H9 (cell line): ENCODE data around the gene ATP2B2. TPM values are rescaled to one million over a fixed set of nuclear protein-coding genes. Genes with fewer than 3 reads are reported as not detected.

Experiments
- DNase-seq: peaks from one replicate; pipeline ENCODE4 v3.0.0-alpha.2; 2017
- H2AFZ ChIP-seq: one replicate; pipeline ENCODE4 v1.6.1; 2013; ENCODE audit warnings: mild to moderate bottlenecking, low read length, control low read depth, moderate library complexity
- H2AK5ac ChIP-seq: 2 replicates; pipeline ENCODE4 v1.6.1; 2013; ENCODE audit warnings: low read length, control low read depth, mixed read lengths; ENCODE audit not compliant: insufficient read length
- H2BK120ac ChIP-seq: one replicate; pipeline ENCODE4 v1.6.1; 2013; ENCODE audit warnings: low read depth, mild to moderate bottlenecking, low read length, control low read depth, inconsistent platforms; ENCODE audit not compliant: poor library complexity, severe bottlenecking
- H2BK12ac ChIP-seq: 2 replicates; pipeline ENCODE4 v1.6.1; 2013; ENCODE audit warnings: low read length, control low read depth, mixed read lengths, low read depth; ENCODE audit not compliant: insufficient read length
- H2BK15ac ChIP-seq: 2 replicates; pipeline ENCODE4 v1.6.1; 2013; ENCODE audit warnings: low read depth, low read length, control low read depth
- H2BK20ac ChIP-seq: one replicate; pipeline ENCODE4 v1.6.1; 2013; ENCODE audit warnings: low read depth, mild to moderate bottlenecking, low read length, control low read depth, inconsistent platforms; ENCODE audit not compliant: poor library complexity, severe bottlenecking
- H2BK5ac ChIP-seq: 2 replicates; pipeline ENCODE4 v1.6.1; 2013; ENCODE audit warnings: low read length, control low read depth, mixed read lengths; ENCODE audit not compliant: insufficient read length
- H3K14ac ChIP-seq: 2 replicates; pipeline ENCODE4 v1.6.1; 2013; ENCODE audit warnings: low read length, control low read depth; ENCODE audit not compliant: insufficient read depth
- H3K18ac ChIP-seq: 2 replicates; pipeline ENCODE4 v1.6.1; 2013; ENCODE audit warnings: low read depth, mild to moderate bottlenecking, mixed read lengths, low read length, control low read depth; ENCODE audit not compliant: insufficient read length
- H3K23ac ChIP-seq: 2 replicates; pipeline ENCODE4 v1.6.1; 2013; ENCODE audit warnings: low read length, control low read depth, mixed read lengths, low read depth; ENCODE audit not compliant: insufficient read length
- H3K23me2 ChIP-seq: 2 replicates; pipeline ENCODE4 v1.6.1; 2013; ENCODE audit warnings: low read depth, mild to moderate bottlenecking, mixed read lengths, low read length, control low read depth; ENCODE audit not compliant: insufficient read length, poor library complexity, severe bottlenecking
- H3K27ac ChIP-seq: 2 replicates; pipeline ENCODE4 v1.5.1; 2013; ENCODE audit warnings: low read length, control low read depth, mixed read lengths, low read depth; ENCODE audit not compliant: insufficient read length
- H3K27me3 ChIP-seq: 2 replicates; pipeline ENCODE4 v1.6.1; 2013; ENCODE audit warnings: low read length, control low read depth, inconsistent platforms; ENCODE audit not compliant: insufficient read depth
- H3K4ac ChIP-seq: 2 replicates; pipeline ENCODE4 v1.6.1; 2013; ENCODE audit warnings: low read depth, mild to moderate bottlenecking, control low read depth, inconsistent platforms, low read length, moderate library complexity
- H3K4me1 ChIP-seq: 2 replicates; pipeline ENCODE4 v1.6.1; 2013; ENCODE audit warnings: low read length, control low read depth, inconsistent platforms; ENCODE audit not compliant: insufficient read depth
- H3K4me2 ChIP-seq: 2 replicates; pipeline ENCODE4 v1.6.1; 2013; ENCODE audit warnings: low read length, control low read depth, mixed read lengths; ENCODE audit not compliant: insufficient read length, insufficient read depth
- H3K56ac ChIP-seq: 2 replicates; pipeline ENCODE4 v1.6.1; 2013; ENCODE audit warnings: low read depth, mild to moderate bottlenecking, mixed read lengths, low read length, control low read depth; ENCODE audit not compliant: insufficient read length
- H3K79me1 ChIP-seq: 2 replicates; pipeline ENCODE4 v1.6.1; 2013; ENCODE audit warnings: low read depth, mild to moderate bottlenecking, moderate library complexity, low read length, control low read depth, inconsistent platforms; ENCODE audit not compliant: insufficient read depth, poor library complexity, severe bottlenecking
- H3K79me2 ChIP-seq: 2 replicates; pipeline ENCODE4 v1.6.1; 2013; ENCODE audit warnings: low read length, control low read depth, inconsistent platforms; ENCODE audit not compliant: insufficient read depth
- H3K9ac ChIP-seq: 2 replicates; pipeline ENCODE4 v1.6.1; 2013; ENCODE audit warnings: low read length, control low read depth, mixed read lengths; ENCODE audit not compliant: insufficient read length; ENCODE audit errors: extremely low read depth
- H3K9me3 ChIP-seq: one replicate; pipeline ENCODE4 v1.6.1; 2013; ENCODE audit warnings: low read depth, low read length, inconsistent platforms; ENCODE audit not compliant: control insufficient read depth
- H3T11ph ChIP-seq: one replicate; pipeline ENCODE4 v1.6.1; 2013; ENCODE audit warnings: mild to moderate bottlenecking, low read length, control low read depth, inconsistent platforms
- H4K20me1 ChIP-seq: one replicate; pipeline ENCODE4 v1.6.1; 2013; ENCODE audit not compliant: control insufficient read depth, insufficient read length, insufficient read depth
- H4K5ac ChIP-seq: 2 replicates; pipeline ENCODE4 v1.6.1; 2013; ENCODE audit warnings: low read depth, mild to moderate bottlenecking, mixed read lengths, low read length, control low read depth; ENCODE audit not compliant: insufficient read length
- H4K8ac ChIP-seq: replicated peaks from 2 replicates; pipeline ENCODE4 v1.6.1; 2013; ENCODE audit warnings: low read length, control low read depth, mixed read lengths, low read depth; ENCODE audit not compliant: insufficient read length
- H4K91ac ChIP-seq: 2 replicates; pipeline ENCODE4 v1.6.1; 2013; ENCODE audit warnings: low read depth, mild to moderate bottlenecking, moderate library complexity, mixed read lengths, low read length, control low read depth; ENCODE audit not compliant: insufficient read length
- H3K27ac Mint-ChIP-seq, 3 experiments: 2 replicates in 2 of 3; 3 replicates in 1 of 3; pipeline ENCODE4 v1.8.0; 2020 to 2021; ENCODE audit warnings: mixed read lengths in 3 of 3, mild to moderate bottlenecking in 1 of 3, moderate library complexity in 1 of 3
- H3K27me3 Mint-ChIP-seq: 2 replicates; pipeline ENCODE4 v1.8.0; 2021; ENCODE audit warnings: low read depth, mild to moderate bottlenecking, moderate library complexity, mixed read lengths
- H3K36me3 Mint-ChIP-seq, 3 experiments: 2 replicates in 2 of 3; 3 replicates in 1 of 3; pipeline ENCODE4 v1.8.0; 2020 to 2021; ENCODE audit warnings: low read depth in 3 of 3, mixed read lengths in 3 of 3; ENCODE audit not compliant: insufficient read depth in 1 of 3
- H3K4me1 Mint-ChIP-seq, 2 experiments: 2 replicates each; pipeline ENCODE4 v1.8.0; 2020; ENCODE audit warnings: mixed read lengths in 2 of 2
- H3K4me3 Mint-ChIP-seq, 2 experiments: 2 replicates in 1 of 2; 3 replicates in 1 of 2; pipeline ENCODE4 v1.8.0; 2020 to 2021; ENCODE audit warnings: mild to moderate bottlenecking in 2 of 2, mixed read lengths in 2 of 2, moderate library complexity in 1 of 2
- H3K9me3 Mint-ChIP-seq, 2 experiments: 2 replicates in 1 of 2; 3 replicates in 1 of 2; pipeline ENCODE4 v1.8.0; 2020; ENCODE audit warnings: mild to moderate bottlenecking in 2 of 2, mixed read lengths in 2 of 2, moderate library complexity in 1 of 2
- WGBS: extraction: QIAGEN DNeasy Blood & Tissue Kit; methylation state at CpG from one replicate; pipeline ENCODE4 v1.1.7; 2013; ENCODE audit warnings: missing lambda C conversion rate, low lambda C conversion rate, mixed read lengths; ENCODE audit not compliant: insufficient read length; ENCODE audit errors: extremely low coverage; 5-methylcytosine and 5-hydroxymethylcytosine counted together
- total RNA-seq: library from RNA; stranded (reverse); gene quantifications from 2 replicates; pipeline ENCODE4 v1.2.1, GENCODE V29; 2021
- TF ChIP-seq, protein P1 (sequence below): fragments of 200-600 bp; sonication (generic); conservative IDR thresholded peaks from 3 replicates; pipeline ENCODE4 v1.8.0; 2021; ENCODE audit warnings: antibody characterized with exemption, mild to moderate bottlenecking

ATP2B2 gene
- total RNA-seq, 1 experiment from 2014 or later, result 0.33 TPM

- Histone ChIP-seq H3K4me2 (no peak overlapping the region), H2AK5ac (no peak overlapping the region), H3K14ac (no peak overlapping the region), H3K27ac (no peak overlapping the region), H2BK5ac (no peak overlapping the region), H4K20me1 (no peaks in the 10 kb centered on the region), H4K8ac (no peak overlapping the region), H3T11ph (no peak overlapping the region), H2BK120ac (no peak overlapping the region), H3K56ac (no peak overlapping the region), H4K91ac (no peak overlapping the region), H3K4ac (no peak overlapping the region), H2BK12ac (no peak overlapping the region), H3K4me1 (no peaks in the 10 kb centered on the region), H3K79me1 (no peaks in the 10 kb centered on the region), H3K79me2 (no peaks in the 10 kb centered on the region), H3K9me3 (no peaks in the 10 kb centered on the region), H3K9ac (no peak overlapping the region), H4K5ac (no peak overlapping the region), H3K18ac (no peak overlapping the region), H3K27me3 (no peaks in the 10 kb centered on the region), H2BK15ac (no peak overlapping the region), H2BK20ac (no peak overlapping the region), H2AFZ (no peak overlapping the region), H3K23ac (no peak overlapping the region), H3K23me2 (no peaks in the 10 kb centered on the region)
- TF ChIP-seq, protein P1, sequence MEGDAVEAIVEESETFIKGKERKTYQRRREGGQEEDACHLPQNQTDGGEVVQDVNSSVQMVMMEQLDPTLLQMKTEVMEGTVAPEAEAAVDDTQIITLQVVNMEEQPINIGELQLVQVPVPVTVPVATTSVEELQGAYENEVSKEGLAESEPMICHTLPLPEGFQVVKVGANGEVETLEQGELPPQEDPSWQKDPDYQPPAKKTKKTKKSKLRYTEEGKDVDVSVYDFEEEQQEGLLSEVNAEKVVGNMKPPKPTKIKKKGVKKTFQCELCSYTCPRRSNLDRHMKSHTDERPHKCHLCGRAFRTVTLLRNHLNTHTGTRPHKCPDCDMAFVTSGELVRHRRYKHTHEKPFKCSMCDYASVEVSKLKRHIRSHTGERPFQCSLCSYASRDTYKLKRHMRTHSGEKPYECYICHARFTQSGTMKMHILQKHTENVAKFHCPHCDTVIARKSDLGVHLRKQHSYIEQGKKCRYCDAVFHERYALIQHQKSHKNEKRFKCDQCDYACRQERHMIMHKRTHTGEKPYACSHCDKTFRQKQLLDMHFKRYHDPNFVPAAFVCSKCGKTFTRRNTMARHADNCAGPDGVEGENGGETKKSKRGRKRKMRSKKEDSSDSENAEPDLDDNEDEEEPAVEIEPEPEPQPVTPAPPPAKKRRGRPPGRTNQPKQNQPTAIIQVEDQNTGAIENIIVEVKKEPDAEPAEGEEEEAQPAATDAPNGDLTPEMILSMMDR, result no peak
- no CpG with 5 or more reads among the region's 4 CpGs for WGBS
- Mint-ChIP-seq H3K27ac (peak overlapping the region in 1 of 3 experiments; percentile 72; a peak in 1 of 7 replicates), H3K36me3 (no peaks in the 10 kb centered on the region), H3K9me3 (no peaks in the 10 kb centered on the region), H3K4me1 (peaks cover 2 to 13% of the 10 kb centered on the region in 2 experiments; a peak in 3 of 4 replicates), H3K27me3 (peaks cover 21% of the 10 kb centered on the region), H3K4me3 (no peak overlapping the region)
- no peak for DNase-seq
These were observed 14.7 kb upstream of the ATP2B2 start for GRCh38 chr3:10520072-10520471.
